ENCODE results near the gene EPN2. TPM values are rescaled to one million over a fixed set of nuclear protein-coding genes. Genes with fewer than 3 reads are reported as not detected.

EPN2 gene
- total and polyA plus RNA-seq, 7 donors = 11.6 to 36.0 (median 25.3) TPM

- no peak overlapping the region for H3K4me3 ChIP-seq
- peaks cover 19% of the 10 kb centered on the region for H3K4me1 ChIP-seq
- WGBS, 3 donors = 33 to 35% (median 33%) methylated on average over 16 of the region's 16 CpGs
- peak; percentile 85 to 93 for DNase-seq
- no peaks in the 10 kb centered on the region for H3K27me3 ChIP-seq (ENCODE audit: insufficient read depth in 3 of 3, low read length in 2 of 3)
- peaks cover 0 to 53% of the 10 kb centered on the region in 2 donors for H3K36me3 ChIP-seq (ENCODE audit: insufficient read depth in 1 of 2, low read depth in 1 of 2)
- H3K27ac ChIP-seq = peak overlapping the region; percentile 50
- intact Hi-C loops (cut with DNase I) = no loop called here
- H3K9me3 ChIP-seq = no peaks in the 10 kb centered on the region
- no peak for TF ChIP-seq CTCF (IDR thresholded peaks at IDR 0.05)
- peak; percentile 46 to 78 (median 56) for ATAC-seq
Observed at GRCh38 chr17:19384723-19385391, 147.7 kb downstream of the EPN2 start.

- DNase-seq (no peak), ATAC-seq (no peak)
- peak overlapping the region; percentile 41 for H3K4me3 ChIP-seq
Observed at GRCh38 chr17:19385521-19385983, 148.4 kb downstream of the EPN2 start.

More at GRCh38 chr17:19385521-19385983, 148.4 kb downstream of the EPN2 start:
- intact Hi-C loops (cut with DNase I) = no loop called here
- TF ChIP-seq CTCF (IDR thresholded peaks at IDR 0.05) = no peak
- 75 to 86% (median 76%) methylated on average over 9 of the region's 9 CpGs for WGBS, 3 donors
- H3K27me3 ChIP-seq (ENCODE audit: insufficient read depth in 3 of 3, low read length in 2 of 3) = no peaks in the 10 kb centered on the region
- H3K36me3 ChIP-seq (ENCODE audit: insufficient read depth in 1 of 2, low read depth in 1 of 2) = peaks cover 0 to 46% of the 10 kb centered on the region in 2 donors
- H3K9me3 ChIP-seq = no peaks in the 10 kb centered on the region
- H3K27ac ChIP-seq = peak overlapping the region; percentile 60
- H3K4me1 ChIP-seq = peaks cover 19% of the 10 kb centered on the region

Other genes starting within 250 kb of the EPN2 start
- gene FAM83G, start 232.6 kb upstream of the EPN2 start, total RNA-seq = 10 to 100 TPM in 1 of 4 donors, 1 to 10 TPM in 3; 7.0 to 20.4 (median 9.3) TPM
- gene FAM83G, start 232.6 kb upstream of the EPN2 start, polyA plus RNA-seq = 10 to 100 TPM in 1 of 3 donors, 1 to 10 TPM in 2; 8.2 to 65.6 (median 9.0) TPM
- gene GRAP, start 190.4 kb upstream of the EPN2 start, total RNA-seq = 1 to 10 TPM in 3 of 4 donors, under 1 TPM in 1; 0.71 to 2.2 (median 1.9) TPM
- gene GRAP, start 190.4 kb upstream of the EPN2 start, polyA plus RNA-seq = 1 to 10 TPM in 2 of 3 donors, under 1 TPM in 1; 0.71 to 1.9 (median 1.4) TPM
- gene GRAPL, start 109.8 kb upstream of the EPN2 start, total RNA-seq = 1 to 10 TPM in 1 of 4 donors, under 1 TPM in 1, not detected in 2; 0.90 to 1.5 TPM
- gene GRAPL, start 109.8 kb upstream of the EPN2 start, polyA plus RNA-seq = under 1 TPM; 0.34 to 0.74 (median 0.35) TPM
- gene B9D1, start 125.4 kb downstream of the EPN2 start, total RNA-seq = 1 to 10 TPM; 4.7 to 8.7 (median 6.4) TPM
- 1 to 10 TPM; 7.0 to 9.2 (median 7.3) TPM for gene B9D1, start 125.4 kb downstream of the EPN2 start, polyA plus RNA-seq
- gene MAPK7, start 141.1 kb downstream of the EPN2 start, total RNA-seq = 1 to 10 TPM; 6.7 to 9.8 (median 7.6) TPM
- 10 to 100 TPM in 1 of 3 donors, 1 to 10 TPM in 2; 6.1 to 12.6 (median 6.9) TPM for gene MAPK7, start 141.1 kb downstream of the EPN2 start, polyA plus RNA-seq
- 10 to 100 TPM in 2 of 4 donors, 1 to 10 TPM in 2; 8.7 to 44.5 (median 15.1) TPM for gene MFAP4, start 149.8 kb downstream of the EPN2 start, total RNA-seq
- 1 to 10 TPM; 5.8 to 8.9 (median 6.7) TPM for gene MFAP4, start 149.8 kb downstream of the EPN2 start, polyA plus RNA-seq
- gene RNF112, start 173.9 kb downstream of the EPN2 start, total RNA-seq = 1 to 10 TPM in 2 of 4 donors, under 1 TPM in 2; 0.49 to 1.3 (median 0.85) TPM
- 1 to 10 TPM in 2 of 3 donors, under 1 TPM in 1; 0.25 to 1.5 (median 1.3) TPM for gene RNF112, start 173.9 kb downstream of the EPN2 start, polyA plus RNA-seq

Measured in psoas muscle (tissue), 8 donors.